Bronchial smooth muscle cell (primary cell): ENCODE data around the gene TMEM63C. TPM values are rescaled to one million over a fixed set of nuclear protein-coding genes. Genes with fewer than 3 reads are reported as not detected.

ENCODE experiments used
- total RNA-seq: library from RNA; depleted of rRNA; stranded (reverse); fragments of >200 nt; gene quantifications from 2 replicates; pipeline ENCODE4 v1.2.1, GENCODE V29; 2014

The TMEM63C gene, protein sequence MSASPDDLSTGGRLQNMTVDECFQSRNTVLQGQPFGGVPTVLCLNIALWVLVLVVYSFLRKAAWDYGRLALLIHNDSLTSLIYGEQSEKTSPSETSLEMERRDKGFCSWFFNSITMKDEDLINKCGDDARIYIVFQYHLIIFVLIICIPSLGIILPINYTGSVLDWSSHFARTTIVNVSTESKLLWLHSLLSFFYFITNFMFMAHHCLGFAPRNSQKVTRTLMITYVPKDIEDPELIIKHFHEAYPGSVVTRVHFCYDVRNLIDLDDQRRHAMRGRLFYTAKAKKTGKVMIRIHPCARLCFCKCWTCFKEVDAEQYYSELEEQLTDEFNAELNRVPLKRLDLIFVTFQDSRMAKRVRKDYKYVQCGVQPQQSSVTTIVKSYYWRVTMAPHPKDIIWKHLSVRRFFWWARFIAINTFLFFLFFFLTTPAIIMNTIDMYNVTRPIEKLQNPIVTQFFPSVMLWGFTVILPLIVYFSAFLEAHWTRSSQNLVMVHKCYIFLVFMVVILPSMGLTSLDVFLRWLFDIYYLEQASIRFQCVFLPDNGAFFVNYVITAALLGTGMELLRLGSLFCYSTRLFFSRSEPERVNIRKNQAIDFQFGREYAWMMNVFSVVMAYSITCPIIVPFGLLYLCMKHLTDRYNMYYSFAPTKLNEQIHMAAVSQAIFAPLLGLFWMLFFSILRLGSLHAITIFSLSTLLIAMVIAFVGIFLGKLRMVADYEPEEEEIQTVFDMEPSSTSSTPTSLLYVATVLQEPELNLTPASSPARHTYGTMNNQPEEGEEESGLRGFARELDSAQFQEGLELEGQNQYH
- total RNA-seq, result 0.32 TPM in 1 of 2 replicates, not detected in the other

DNA sequence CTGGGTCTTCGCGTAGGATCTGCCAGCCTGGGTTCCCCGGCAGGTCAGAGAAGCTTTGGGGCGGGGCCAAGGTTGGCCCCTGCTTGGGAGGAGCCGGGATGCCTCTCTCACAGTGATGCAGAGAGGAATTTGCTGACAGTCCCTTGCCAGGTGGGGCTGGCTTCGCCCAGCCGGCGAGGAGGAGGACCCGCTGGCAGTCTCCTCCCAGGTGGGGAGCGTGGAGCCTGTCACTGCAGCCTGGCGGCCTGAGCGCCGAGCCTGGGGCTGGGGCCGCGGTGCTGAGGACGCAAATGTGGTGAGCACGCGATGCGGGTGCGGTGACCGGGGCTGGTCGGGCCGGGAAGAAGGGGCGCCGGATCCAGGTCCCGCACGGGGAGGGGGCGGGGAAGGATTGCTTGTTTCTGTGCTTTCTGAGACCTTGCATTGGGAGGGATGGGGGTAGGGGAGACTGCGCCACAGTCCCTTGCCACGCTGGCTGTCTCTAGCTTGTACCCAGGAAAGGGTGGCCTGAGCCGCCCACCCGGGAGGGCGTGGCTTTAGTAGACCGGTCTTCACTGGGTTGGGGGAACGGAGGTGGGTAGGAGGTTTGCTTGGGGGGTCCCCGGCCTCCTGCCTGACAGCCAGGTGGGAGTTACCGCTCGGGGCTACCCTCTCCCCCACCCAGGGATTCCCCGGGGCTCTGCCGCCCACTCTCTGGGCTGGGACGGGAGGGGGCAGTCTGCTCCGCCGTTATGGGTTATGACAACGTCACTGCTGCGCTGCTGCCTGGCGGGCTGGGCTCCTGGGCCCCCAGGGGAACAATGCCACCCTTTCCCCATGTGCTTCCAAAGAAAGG lies at the start of gene TMEM63C:
Gene TMEM63C (plus strand): TSS at position 196 of the 835 bp plus-strand sequence. CDS start 37,016 bp downstream, outside the sequence.

DNA sequence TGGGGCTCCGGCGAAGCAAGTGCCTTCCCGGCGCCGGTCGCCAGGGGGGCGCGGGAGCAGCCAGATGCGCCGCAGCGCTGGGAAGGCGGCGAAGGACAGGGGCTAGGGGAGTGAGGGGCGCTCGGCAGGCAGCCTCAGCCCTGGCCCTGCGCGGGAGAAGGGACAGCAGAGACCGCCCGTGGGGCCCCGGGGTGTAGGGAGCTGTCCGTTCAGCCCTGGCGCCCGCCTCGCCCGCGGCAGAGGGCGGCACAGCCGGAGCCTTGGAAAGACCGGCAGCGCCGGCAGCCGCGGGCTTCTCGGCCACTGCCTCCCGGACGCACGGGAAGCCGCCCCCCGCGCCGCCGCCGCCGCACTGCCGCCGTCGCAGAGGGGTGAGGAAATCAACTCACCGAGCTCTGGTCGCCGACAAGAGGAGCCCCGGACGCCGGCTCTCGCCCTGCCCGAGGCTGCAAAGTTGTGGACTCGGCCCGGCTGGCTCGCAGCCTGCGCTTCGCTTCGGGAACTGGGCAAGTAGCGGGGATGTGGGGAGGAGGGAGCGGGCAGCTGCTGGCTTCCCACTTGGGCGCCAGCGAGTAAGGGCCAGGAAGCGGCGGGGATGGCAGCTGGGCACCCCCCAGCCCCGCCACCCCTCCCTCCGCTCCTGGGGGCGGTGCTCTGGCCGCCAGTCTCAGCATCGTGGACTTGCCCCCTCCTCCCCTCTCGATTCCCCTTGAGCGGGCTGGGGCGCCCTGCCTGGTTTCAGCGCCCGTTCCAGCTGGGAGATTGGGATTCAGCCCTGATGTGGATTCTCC lies 40.2 kb upstream of the TMEM63C start, which contains the start of gene ZDHHC22:
Gene ZDHHC22 (minus strand): TSS at position 578 of the 791 bp plus-strand sequence. CDS start 2,053 bp downstream, outside the sequence.

DNA sequence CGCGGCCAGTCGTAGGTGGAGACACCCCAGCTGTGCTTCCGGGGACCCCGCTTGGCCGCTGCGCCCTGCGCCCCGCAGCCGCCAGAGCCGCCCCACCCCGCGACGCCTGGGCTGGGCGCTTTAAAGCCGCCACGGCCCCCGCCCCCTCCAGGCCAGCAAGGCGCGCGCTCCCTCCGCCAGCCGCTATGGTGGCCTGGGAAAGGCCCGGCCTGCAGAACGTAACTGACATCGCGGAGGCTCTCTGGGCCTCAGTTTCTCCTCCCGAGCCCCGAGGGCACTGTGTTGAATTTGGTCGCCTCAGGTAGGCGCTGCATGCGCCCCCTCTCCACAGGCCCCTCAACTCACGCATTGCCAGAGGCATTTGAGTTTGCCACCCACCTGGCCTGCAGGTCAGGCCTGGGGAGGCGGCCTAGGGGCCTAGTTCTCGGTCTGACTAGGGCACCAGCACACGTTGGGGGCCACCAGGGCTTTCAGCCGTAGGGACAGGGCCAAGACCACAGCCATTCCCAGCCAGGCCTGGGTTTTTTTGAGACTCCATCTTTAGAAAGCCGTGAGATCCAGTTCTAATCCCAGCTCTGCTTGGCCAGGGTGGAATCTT lies 89.6 kb downstream of the TMEM63C start, which contains the start of gene NGB:
Gene NGB (minus strand): TSS at position 94 of the 598 bp plus-strand sequence. CDS start 269 bp downstream, outside the sequence.

Other genes starting within 250 kb of the TMEM63C start
- gene IRF2BPL, start 153.1 kb upstream of the TMEM63C start, total RNA-seq, result 25.5 and 29.5 TPM in 2 replicates
- 4.6 and 5.0 TPM in 2 replicates for gene CIPC, start 83.5 kb upstream of the TMEM63C start, total RNA-seq
- not detected in 2 replicates for gene ZDHHC22, start 40.0 kb upstream of the TMEM63C start, total RNA-seq
- gene NGB, start 89.4 kb downstream of the TMEM63C start, total RNA-seq, result not detected in 2 replicates
- 4.7 and 5.9 TPM in 2 replicates for gene POMT2, start 139.1 kb downstream of the TMEM63C start, total RNA-seq
- gene GSTZ1, start 139.2 kb downstream of the TMEM63C start, total RNA-seq, result 17.5 and 30.3 TPM in 2 replicates
- gene TMED8, start 195.3 kb downstream of the TMEM63C start, total RNA-seq, result 3.5 and 3.7 TPM in 2 replicates
- 0.94 and 1.3 TPM in 2 replicates for gene SAMD15, start 195.6 kb downstream of the TMEM63C start, total RNA-seq
- 0.26 and 0.32 TPM in 2 replicates for gene NOXRED1, start 241.7 kb downstream of the TMEM63C start, total RNA-seq